Body of pancreas (tissue), 4 donors: ENCODE data around the gene MPL. TPM values are rescaled to one million over a fixed set of nuclear protein-coding genes. Genes with fewer than 3 reads are reported as not detected.

Source experiments
- ATAC-seq: fragments of 150-250 bp; one replicate; pipeline ENCODE4 v1.9.1; 2016
- DNase-seq, 4 donors: peaks; one replicate each; pipeline ENCODE4 v3.0.0-alpha.2; 2019
- H3K27ac ChIP-seq, 4 donors: fragments of 200-600 bp; sonication (generic); 1 replicate in 3 of 4; 2 replicates in 1 of 4; pipeline versions ENCODE4 v1.5.1 to v1.6.1; 2016 to 2019; ENCODE audit warnings: mild to moderate bottlenecking in 1 of 4, mixed read lengths in 1 of 4, moderate library complexity in 1 of 4
- H3K27me3 ChIP-seq, 2 donors: fragments of 200-600 bp; sonication (generic); one replicate each; pipeline ENCODE4 v1.6.0; 2016; ENCODE audit warnings: mild to moderate bottlenecking in 1 of 2
- H3K36me3 ChIP-seq, 2 donors: fragments of 200-600 bp; sonication (generic); replicated peaks in 1 of 2; 2 replicates each; pipeline ENCODE4 v1.5.1; 2016; ENCODE audit warnings: low read depth in 2 of 2; ENCODE audit not compliant: insufficient read depth in 1 of 2
- H3K4me1 ChIP-seq: fragments of 200-600 bp; sonication (generic); one replicate; pipeline ENCODE4 v1.6.0; 2016
- H3K4me3 ChIP-seq, 2 donors: fragments of 200-600 bp; sonication (generic); 1 replicate in 1 of 2; 2 replicates in 1 of 2; pipeline ENCODE4 v1.5.1; 2016 to 2019
- H3K9me3 ChIP-seq, 3 donors: fragments of 200-600 bp; sonication (generic); 1 replicate in 2 of 3; 2 replicates in 1 of 3; pipeline ENCODE4 v1.5.1; 2016
- POLR2A ChIP-seq, 3 donors: fragments of 450-650 bp; IDR thresholded peaks; one replicate each; pipeline ENCODE4 v1.6.1; 2016; ENCODE audit warnings: antibody characterized with exemption in 3 of 3, mild to moderate bottlenecking in 2 of 3
- WGBS, 2 donors: methylation state at CpG; one replicate each; pipeline ENCODE4 v1.1.5; 2017; 5-methylcytosine and 5-hydroxymethylcytosine counted together
- intact Hi-C: fragments of 100-400 bp; cut with DNase I; formaldehyde crosslinking; loops from one replicate; pipeline ENCODE4 v1.15.1; 2023
- total RNA-seq, 2 donors: library from RNA; depleted of rRNA; stranded (reverse); fragments of >200 nt; gene quantifications; one replicate each; pipeline ENCODE4 v1.1.0, GENCODE V29; 2016
- TF ChIP-seq, protein P1 (sequence below), 7 experiments: fragments of 450-650 bp in 4 of 7; fragments of 200-600 bp in 3 of 7; sonication (generic) in 3 of 7; IDR thresholded peaks; one replicate each; pipeline ENCODE4 v1.5.1; 2016 to 2019; ENCODE audit warnings: antibody characterized with exemption in 7 of 7

The MPL gene
- total RNA-seq, 2 donors from 2014 or later: not detected

DNA sequence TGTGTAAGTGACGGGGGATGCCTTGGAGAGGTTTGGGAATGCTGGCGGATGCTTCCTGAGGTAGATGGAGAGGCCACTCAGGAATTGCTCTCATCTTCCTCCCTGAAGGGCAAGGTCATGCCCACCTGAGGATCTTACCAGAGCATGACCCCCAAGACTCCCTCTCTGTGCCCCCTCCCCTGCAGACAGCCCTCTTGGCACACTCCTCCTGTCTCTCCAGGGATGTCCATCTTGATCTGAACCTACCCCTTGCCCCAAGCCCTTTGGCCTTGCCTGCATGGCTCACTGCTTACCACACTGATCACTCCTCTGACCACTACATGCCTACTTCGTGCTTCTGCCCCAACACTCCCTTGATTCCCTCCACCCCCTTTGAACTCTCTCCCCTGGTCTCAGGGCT, 17.9 kb upstream of the MPL start:
- Histone ChIP-seq H3K36me3 (no peaks in the 10 kb centered on the region), H3K4me1 (no peaks in the 10 kb centered on the region), H3K27me3 (no peaks in the 10 kb centered on the region), H3K9me3 (no peaks in the 10 kb centered on the region), H3K4me3 (no peak overlapping the region), H3K27ac (no peak overlapping the region)
- DNase-seq (no peak), ATAC-seq (no peak)
- no peak for TF ChIP-seq POLR2A (IDR thresholded peaks at IDR 0.05)
- TF ChIP-seq, protein P1, sequence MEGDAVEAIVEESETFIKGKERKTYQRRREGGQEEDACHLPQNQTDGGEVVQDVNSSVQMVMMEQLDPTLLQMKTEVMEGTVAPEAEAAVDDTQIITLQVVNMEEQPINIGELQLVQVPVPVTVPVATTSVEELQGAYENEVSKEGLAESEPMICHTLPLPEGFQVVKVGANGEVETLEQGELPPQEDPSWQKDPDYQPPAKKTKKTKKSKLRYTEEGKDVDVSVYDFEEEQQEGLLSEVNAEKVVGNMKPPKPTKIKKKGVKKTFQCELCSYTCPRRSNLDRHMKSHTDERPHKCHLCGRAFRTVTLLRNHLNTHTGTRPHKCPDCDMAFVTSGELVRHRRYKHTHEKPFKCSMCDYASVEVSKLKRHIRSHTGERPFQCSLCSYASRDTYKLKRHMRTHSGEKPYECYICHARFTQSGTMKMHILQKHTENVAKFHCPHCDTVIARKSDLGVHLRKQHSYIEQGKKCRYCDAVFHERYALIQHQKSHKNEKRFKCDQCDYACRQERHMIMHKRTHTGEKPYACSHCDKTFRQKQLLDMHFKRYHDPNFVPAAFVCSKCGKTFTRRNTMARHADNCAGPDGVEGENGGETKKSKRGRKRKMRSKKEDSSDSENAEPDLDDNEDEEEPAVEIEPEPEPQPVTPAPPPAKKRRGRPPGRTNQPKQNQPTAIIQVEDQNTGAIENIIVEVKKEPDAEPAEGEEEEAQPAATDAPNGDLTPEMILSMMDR (IDR thresholded peaks at IDR 0.05): no peak
- intact Hi-C loops: no loop called here
- WGBS, 2 donors: 93 to 97% methylated on average over 2 to 3 of the region's 3 CpGs

GRCh38 chr1:43321331-43321891, 16.2 kb upstream of the MPL start:
- no peaks in the 10 kb centered on the region for H3K4me1 ChIP-seq
- no peaks in the 10 kb centered on the region for H3K9me3 ChIP-seq
- no peaks in the 10 kb centered on the region for H3K27me3 ChIP-seq
- WGBS, 2 donors: 96 to 97% methylated on average over 12 to 16 of the region's 16 CpGs
- TF ChIP-seq POLR2A (IDR thresholded peaks at IDR 0.05): no peak
- TF ChIP-seq, protein P1 (IDR thresholded peaks at IDR 0.05): no peak
- H3K4me3 ChIP-seq: no peak overlapping the region
- intact Hi-C loops: no loop called here
- no peaks in the 10 kb centered on the region for H3K36me3 ChIP-seq
- no peak overlapping the region for H3K27ac ChIP-seq
- DNase-seq (no peak), ATAC-seq (no peak)

- Histone ChIP-seq H3K36me3 (no peaks in the 10 kb centered on the region), H3K9me3 (no peaks in the 10 kb centered on the region), H3K27me3 (no peaks in the 10 kb centered on the region), H3K4me3 (no peak overlapping the region), H3K27ac (no peak overlapping the region), H3K4me1 (no peaks in the 10 kb centered on the region)
- 89 to 93% methylated on average over 5 of the region's 5 CpGs for WGBS, 2 donors
- ATAC-seq (no peak), DNase-seq (no peak)
- TF ChIP-seq, protein P1 (IDR thresholded peaks at IDR 0.05): no peak
- TF ChIP-seq POLR2A (IDR thresholded peaks at IDR 0.05): no peak
- intact Hi-C loops: no loop called here
Measured at GRCh38 chr1:43322506-43322905, 15.1 kb upstream of the MPL start.

- Histone ChIP-seq H3K36me3 (no peaks in the 10 kb centered on the region), H3K27me3 (no peaks in the 10 kb centered on the region), H3K9me3 (no peaks in the 10 kb centered on the region), H3K4me1 (no peaks in the 10 kb centered on the region), H3K4me3 (no peak overlapping the region), H3K27ac (no peak overlapping the region)
- intact Hi-C loops: no loop called here
- no peak for ATAC-seq
- no peak for TF ChIP-seq POLR2A (IDR thresholded peaks at IDR 0.05)
- TF ChIP-seq, protein P1 (IDR thresholded peaks at IDR 0.05): no peak
- WGBS, 2 donors: 87 to 95% methylated on average over 1 of the region's 1 CpG
- DNase-seq: no peak
Measured at GRCh38 chr1:43324810-43325209, 12.8 kb upstream of the MPL start.

DNA sequence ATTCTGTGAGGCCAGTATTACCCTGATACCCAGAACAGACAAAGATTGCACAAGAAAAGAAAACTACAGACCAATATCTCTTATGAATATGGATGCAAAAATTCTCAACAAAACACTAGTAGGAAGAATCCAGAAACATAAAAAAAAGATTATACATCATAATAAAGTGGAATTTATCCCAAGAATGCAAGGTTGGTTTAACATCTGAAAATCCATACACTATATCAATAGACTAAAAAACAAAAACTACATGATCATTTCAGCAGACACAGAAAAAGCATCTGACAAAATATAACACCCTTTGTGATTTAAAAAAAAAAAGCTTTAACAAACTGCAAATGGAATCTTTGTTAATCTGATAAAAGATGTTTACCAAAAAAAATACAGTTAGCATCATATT, 12.2 kb upstream of the MPL start:
- TF ChIP-seq POLR2A (IDR thresholded peaks at IDR 0.05): no peak
- TF ChIP-seq, protein P1 (IDR thresholded peaks at IDR 0.05): no peak
- H3K36me3 ChIP-seq: no peaks in the 10 kb centered on the region
- ATAC-seq (no peak), DNase-seq (no peak)
- H3K4me3 ChIP-seq: no peak overlapping the region
- H3K27ac ChIP-seq: no peak overlapping the region
- intact Hi-C loops: no loop called here
- no peaks in the 10 kb centered on the region for H3K27me3 ChIP-seq
- H3K9me3 ChIP-seq: no peaks in the 10 kb centered on the region
- H3K4me1 ChIP-seq: no peaks in the 10 kb centered on the region
